GM18502 (cell line): ENCODE data around the gene ZSCAN22.
"Not testable (repeated sequence)": the region's sequence is repeated elsewhere in the genome, so short reads cannot be mapped to it uniquely, and the experiment has no call there.

Source experiments
- ATAC-seq: cut with Tn5 transposase; IDR thresholded peaks from one replicate; pipeline ENCODE4 v1.9.1; 2021; ENCODE audit warnings: mild to moderate bottlenecking; ENCODE audit not compliant: unreplicated experiment, poor library complexity

The ZSCAN22 gene

GRCh38 chr19:58368561-58369360 is 42.0 kb downstream of the ZSCAN22 start:
- no peak for ATAC-seq

- no peak for ATAC-seq
Measured at GRCh38 chr19:58372311-58373133, 45.7 kb downstream of the ZSCAN22 start.

GRCh38 chr19:58374200-58374599 is 47.4 kb downstream of the ZSCAN22 start:
- ATAC-seq = no peak

GRCh38 chr19:58376724-58377123 is 49.9 kb downstream of the ZSCAN22 start:
- not testable (repeated sequence) for ATAC-seq

GRCh38 chr19:58379246-58379645 is 52.5 kb downstream of the ZSCAN22 start:
- ATAC-seq = no peak

- no peak for ATAC-seq
Measured at GRCh38 chr19:58380037-58380661, 53.4 kb downstream of the ZSCAN22 start.

GRCh38 chr19:58380662-58381459 is 54.1 kb downstream of the ZSCAN22 start, which contains the start of gene ZNF837:
ZNF837 (minus strand) TSS chr19:58381030; CDS start chr19:58369332, 11,698 bp downstream.
- peak; percentile 86 for ATAC-seq

GRCh38 chr19:58381460-58382212 is 54.8 kb downstream of the ZSCAN22 start:
- no peak for ATAC-seq

GRCh38 chr19:58382997-58383603 is 56.3 kb downstream of the ZSCAN22 start:
- no peak for ATAC-seq

GRCh38 chr19:58385313-58385890 is 58.6 kb downstream of the ZSCAN22 start:
- ATAC-seq = no peak

GRCh38 chr19:58385891-58386575 is 59.2 kb downstream of the ZSCAN22 start:
- ATAC-seq = peak; percentile 7

GRCh38 chr19:58386576-58387337 is 60.0 kb downstream of the ZSCAN22 start, which contains the start of gene RPS5:
RPS5 (plus strand) TSS chr19:58387269; CDS start chr19:58388138, 869 bp downstream.
- peak; percentile 83 for ATAC-seq

- peak; percentile 2 for ATAC-seq
Measured at GRCh38 chr19:58387338-58388174, 60.8 kb downstream of the ZSCAN22 start.

GRCh38 chr19:58388175-58388526 is 61.4 kb downstream of the ZSCAN22 start:
- ATAC-seq = no peak
